Measurements from ENCODE around the gene YAF2. TPM values are rescaled to one million over a fixed set of nuclear protein-coding genes. Genes with fewer than 3 reads are reported as not detected.
"Not testable (repeated sequence)": the region's sequence is repeated elsewhere in the genome, so short reads cannot be mapped to it uniquely, and the experiment has no call there.

Gene YAF2
- total RNA-seq, 1 donor: 74.3 TPM

- H3K27me3 ChIP-seq (ENCODE audit: insufficient read depth, low read length); H3K4me1 ChIP-seq (ENCODE audit: insufficient read depth, low read length); H3K4me3 ChIP-seq (ENCODE audit: low read length); H3K9me3 ChIP-seq (ENCODE audit: low read depth, low read length): not testable (repeated sequence)
Measured at GRCh38 chr12:42227525-42227924, 10.5 kb downstream of the YAF2 start.

GRCh38 chr12:42224501-42224900, 13.5 kb downstream of the YAF2 start:
- not testable (repeated sequence) for H3K9me3 ChIP-seq (ENCODE audit: low read depth, low read length); H3K4me3 ChIP-seq (ENCODE audit: low read length); H3K27me3 ChIP-seq (ENCODE audit: insufficient read depth, low read length); H3K4me1 ChIP-seq (ENCODE audit: insufficient read depth, low read length)

GRCh38 chr12:42222724-42223123, 15.3 kb downstream of the YAF2 start:
- Histone ChIP-seq H3K9me3 (ENCODE audit: low read depth, low read length) (no peaks in the 10 kb centered on the region), H3K27me3 (ENCODE audit: insufficient read depth, low read length) (no peaks in the 10 kb centered on the region), H3K4me3 (ENCODE audit: low read length) (no peak overlapping the region)

DNA sequence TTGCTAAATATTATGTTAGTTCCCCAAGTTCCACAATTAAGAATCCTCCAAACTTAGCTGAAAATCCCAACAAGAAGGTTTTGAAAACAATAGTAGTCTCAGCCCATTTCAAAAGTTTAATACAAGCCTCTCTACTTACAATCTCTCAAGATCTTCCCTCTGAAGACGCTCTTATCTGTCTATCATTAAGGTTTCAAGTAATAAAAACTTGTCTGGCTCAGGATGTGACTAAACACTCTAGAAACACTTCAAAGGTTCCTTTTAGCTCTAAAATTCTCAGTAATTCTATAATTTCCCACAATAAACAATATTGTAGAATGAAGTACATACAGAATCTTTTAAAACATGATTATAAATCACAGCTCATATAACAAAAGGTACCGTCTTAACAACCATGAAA, 16.3 kb downstream of the YAF2 start:
- Histone ChIP-seq H3K27me3 (ENCODE audit: insufficient read depth, low read length) (no peaks in the 10 kb centered on the region), H3K9me3 (ENCODE audit: low read depth, low read length) (no peaks in the 10 kb centered on the region), H3K4me1 (ENCODE audit: insufficient read depth, low read length) (peaks cover 16% of the 10 kb centered on the region), H3K4me3 (ENCODE audit: low read length) (no peak overlapping the region)

More at GRCh38 chr12:42222724-42223123, 15.3 kb downstream of the YAF2 start:
- peaks cover 16% of the 10 kb centered on the region for H3K4me1 ChIP-seq (ENCODE audit: insufficient read depth, low read length)

DNA sequence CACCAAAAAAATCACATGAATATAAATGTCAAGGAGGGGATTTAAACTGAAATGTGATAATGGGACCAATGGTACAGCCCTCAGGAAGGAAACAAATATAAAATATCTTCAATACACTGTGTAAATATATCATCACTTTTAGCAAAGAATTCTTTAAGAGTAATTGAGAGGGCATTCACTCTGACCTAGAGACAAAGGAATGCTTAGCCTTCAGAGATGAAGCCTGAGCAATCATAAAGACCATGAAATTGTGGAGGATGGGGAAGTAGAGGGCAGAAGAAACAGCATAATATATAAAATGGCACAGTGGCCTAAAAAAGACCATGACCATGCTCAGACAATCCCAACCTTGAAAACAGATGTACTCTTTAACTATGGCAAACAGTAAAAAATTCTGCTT, 20.4 kb downstream of the YAF2 start:
- Histone ChIP-seq H3K4me3 (ENCODE audit: low read length) (no peak overlapping the region), H3K4me1 (ENCODE audit: insufficient read depth, low read length) (peaks cover 20% of the 10 kb centered on the region), H3K27me3 (ENCODE audit: insufficient read depth, low read length) (no peaks in the 10 kb centered on the region), H3K9me3 (ENCODE audit: low read depth, low read length) (no peaks in the 10 kb centered on the region)

DNA sequence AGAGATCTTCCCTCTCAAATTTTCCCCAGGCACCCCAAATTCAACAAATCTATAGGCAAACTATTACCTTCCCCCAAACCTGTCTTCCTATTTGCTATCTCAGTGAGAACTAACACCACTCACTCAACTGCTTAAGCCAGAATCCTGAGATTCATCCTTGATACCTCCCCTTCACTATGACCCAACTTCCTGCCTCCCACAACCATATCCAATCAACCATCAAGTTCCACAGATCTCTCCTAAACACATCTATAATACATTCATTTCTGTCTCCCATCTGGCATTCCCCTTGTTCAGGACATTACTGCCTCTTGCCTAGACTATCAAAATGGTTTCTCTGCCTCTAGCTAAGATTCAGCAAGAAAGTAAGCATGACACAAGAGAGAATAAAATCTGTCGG, 21.3 kb downstream of the YAF2 start:
- no peak overlapping the region for H3K4me3 ChIP-seq (ENCODE audit: low read length)
- no peaks in the 10 kb centered on the region for H3K27me3 ChIP-seq (ENCODE audit: insufficient read depth, low read length)
- peaks cover 19% of the 10 kb centered on the region for H3K4me1 ChIP-seq (ENCODE audit: insufficient read depth, low read length)
- H3K9me3 ChIP-seq (ENCODE audit: low read depth, low read length): no peaks in the 10 kb centered on the region

DNA sequence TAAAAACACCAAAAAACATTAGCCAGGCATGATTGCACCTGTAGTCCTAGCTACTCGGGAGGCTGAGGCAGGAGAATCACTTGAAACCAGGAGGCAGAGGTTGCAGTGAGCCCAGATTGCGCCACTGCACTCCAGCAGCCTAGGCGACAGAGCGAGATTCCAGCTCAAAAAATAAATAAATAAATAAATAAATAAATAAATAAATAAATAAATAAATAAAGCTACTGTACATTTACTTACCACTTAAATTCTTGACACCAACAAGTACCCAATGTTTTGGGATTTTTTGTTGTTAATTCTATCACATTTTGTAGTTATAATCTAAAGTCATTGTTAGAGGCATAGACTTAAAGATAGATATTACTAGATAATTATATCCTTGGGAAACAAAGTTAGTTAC, 22.3 kb downstream of the YAF2 start:
- H3K27me3 ChIP-seq (ENCODE audit: insufficient read depth, low read length); H3K9me3 ChIP-seq (ENCODE audit: low read depth, low read length); H3K4me3 ChIP-seq (ENCODE audit: low read length): not testable (repeated sequence)
- H3K4me1 ChIP-seq (ENCODE audit: insufficient read depth, low read length): peaks cover 12% of the 10 kb centered on the region

- Histone ChIP-seq H3K4me3 (ENCODE audit: low read length) (no peak overlapping the region), H3K27me3 (ENCODE audit: insufficient read depth, low read length) (no peaks in the 10 kb centered on the region), H3K4me1 (ENCODE audit: insufficient read depth, low read length) (peaks cover 5% of the 10 kb centered on the region), H3K9me3 (ENCODE audit: low read depth, low read length) (no peaks in the 10 kb centered on the region)
Measured at GRCh38 chr12:42213954-42214426, 24.1 kb downstream of the YAF2 start.

DNA sequence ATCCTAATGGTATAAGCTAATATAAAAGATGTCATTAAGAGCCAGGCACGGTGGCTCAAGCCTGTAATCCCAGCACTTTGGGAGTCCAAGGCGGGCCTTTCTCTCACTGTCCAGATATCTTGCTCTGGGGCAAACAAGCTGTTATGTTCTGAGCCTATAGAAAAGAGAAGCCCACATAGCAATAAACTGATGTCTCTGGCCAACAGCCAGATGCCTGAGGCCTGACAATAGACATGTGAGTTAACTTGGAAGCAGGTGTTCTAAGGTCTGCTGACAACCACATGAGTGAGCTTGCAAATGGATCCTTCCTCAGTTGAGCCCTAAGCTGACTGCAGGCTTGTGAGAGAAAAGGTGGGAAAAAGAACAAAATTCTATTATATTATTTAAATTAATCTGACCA, 25.0 kb downstream of the YAF2 start:
- H3K27me3 ChIP-seq (ENCODE audit: insufficient read depth, low read length): no peaks in the 10 kb centered on the region
- H3K9me3 ChIP-seq (ENCODE audit: low read depth, low read length): no peaks in the 10 kb centered on the region
- H3K4me1 ChIP-seq (ENCODE audit: insufficient read depth, low read length): peaks cover 4% of the 10 kb centered on the region
- no peak overlapping the region for H3K4me3 ChIP-seq (ENCODE audit: low read length)

GRCh38 chr12:42208574-42208973, 29.5 kb downstream of the YAF2 start:
- Histone ChIP-seq H3K4me1 (ENCODE audit: insufficient read depth, low read length) (no peaks in the 10 kb centered on the region), H3K4me3 (ENCODE audit: low read length) (no peak overlapping the region), H3K9me3 (ENCODE audit: low read depth, low read length) (no peaks in the 10 kb centered on the region), H3K27me3 (ENCODE audit: insufficient read depth, low read length) (no peaks in the 10 kb centered on the region)

DNA sequence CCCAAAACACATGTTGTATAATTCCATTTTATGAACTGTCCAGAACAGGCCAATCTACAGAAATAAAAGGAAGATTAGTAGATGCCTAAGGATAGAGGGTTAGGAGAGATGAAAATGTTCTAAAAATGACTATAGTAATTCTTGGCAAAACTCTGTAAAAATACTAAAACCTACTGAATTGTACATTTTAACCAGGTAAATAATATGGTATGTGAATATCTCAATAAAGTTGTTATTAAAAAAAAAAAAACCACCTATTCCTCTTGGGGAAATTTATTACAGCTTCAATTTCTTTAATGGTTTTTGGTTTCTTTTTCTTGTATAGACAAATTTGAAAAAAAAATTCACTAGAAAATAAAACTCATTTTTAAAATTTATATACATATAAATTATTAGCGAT, 33.2 kb downstream of the YAF2 start:
- Histone ChIP-seq H3K27me3 (ENCODE audit: insufficient read depth, low read length) (no peaks in the 10 kb centered on the region), H3K4me1 (ENCODE audit: insufficient read depth, low read length) (no peaks in the 10 kb centered on the region), H3K4me3 (ENCODE audit: low read length) (no peak overlapping the region), H3K9me3 (ENCODE audit: low read depth, low read length) (no peaks in the 10 kb centered on the region)

DNA sequence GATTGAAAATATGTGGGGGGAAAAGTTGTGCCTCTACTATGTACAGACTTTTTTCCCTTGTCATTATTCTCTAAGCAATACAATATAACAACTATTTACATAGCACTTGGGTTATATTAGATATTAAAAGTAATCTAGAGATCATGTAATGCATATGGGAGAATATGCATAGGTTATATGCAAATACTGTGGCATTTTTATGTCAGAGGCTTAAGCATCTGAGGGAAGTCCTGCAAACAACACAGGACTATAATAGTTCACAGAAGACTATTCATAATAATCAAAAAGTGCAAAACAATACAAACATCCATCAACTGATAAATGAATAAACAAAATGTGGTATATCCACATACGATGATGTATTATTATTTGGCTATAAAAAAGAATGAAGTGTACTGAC, 33.7 kb downstream of the YAF2 start:
- no peaks in the 10 kb centered on the region for H3K9me3 ChIP-seq (ENCODE audit: low read depth, low read length)
- H3K4me1 ChIP-seq (ENCODE audit: insufficient read depth, low read length): no peaks in the 10 kb centered on the region
- H3K27me3 ChIP-seq (ENCODE audit: insufficient read depth, low read length): no peaks in the 10 kb centered on the region
- H3K4me3 ChIP-seq (ENCODE audit: low read length): no peak overlapping the region

- Histone ChIP-seq H3K4me3 (ENCODE audit: low read length) (no peak overlapping the region), H3K27me3 (ENCODE audit: insufficient read depth, low read length) (no peaks in the 10 kb centered on the region), H3K9me3 (ENCODE audit: low read depth, low read length) (no peaks in the 10 kb centered on the region), H3K4me1 (ENCODE audit: insufficient read depth, low read length) (no peaks in the 10 kb centered on the region)
Measured at GRCh38 chr12:42201063-42201462, 37.0 kb downstream of the YAF2 start.

- Histone ChIP-seq H3K9me3 (ENCODE audit: low read depth, low read length) (no peaks in the 10 kb centered on the region), H3K27me3 (ENCODE audit: insufficient read depth, low read length) (no peaks in the 10 kb centered on the region), H3K4me3 (ENCODE audit: low read length) (no peak overlapping the region), H3K4me1 (ENCODE audit: insufficient read depth, low read length) (no peaks in the 10 kb centered on the region)
Measured at GRCh38 chr12:42199007-42199406, 39.0 kb downstream of the YAF2 start.

DNA sequence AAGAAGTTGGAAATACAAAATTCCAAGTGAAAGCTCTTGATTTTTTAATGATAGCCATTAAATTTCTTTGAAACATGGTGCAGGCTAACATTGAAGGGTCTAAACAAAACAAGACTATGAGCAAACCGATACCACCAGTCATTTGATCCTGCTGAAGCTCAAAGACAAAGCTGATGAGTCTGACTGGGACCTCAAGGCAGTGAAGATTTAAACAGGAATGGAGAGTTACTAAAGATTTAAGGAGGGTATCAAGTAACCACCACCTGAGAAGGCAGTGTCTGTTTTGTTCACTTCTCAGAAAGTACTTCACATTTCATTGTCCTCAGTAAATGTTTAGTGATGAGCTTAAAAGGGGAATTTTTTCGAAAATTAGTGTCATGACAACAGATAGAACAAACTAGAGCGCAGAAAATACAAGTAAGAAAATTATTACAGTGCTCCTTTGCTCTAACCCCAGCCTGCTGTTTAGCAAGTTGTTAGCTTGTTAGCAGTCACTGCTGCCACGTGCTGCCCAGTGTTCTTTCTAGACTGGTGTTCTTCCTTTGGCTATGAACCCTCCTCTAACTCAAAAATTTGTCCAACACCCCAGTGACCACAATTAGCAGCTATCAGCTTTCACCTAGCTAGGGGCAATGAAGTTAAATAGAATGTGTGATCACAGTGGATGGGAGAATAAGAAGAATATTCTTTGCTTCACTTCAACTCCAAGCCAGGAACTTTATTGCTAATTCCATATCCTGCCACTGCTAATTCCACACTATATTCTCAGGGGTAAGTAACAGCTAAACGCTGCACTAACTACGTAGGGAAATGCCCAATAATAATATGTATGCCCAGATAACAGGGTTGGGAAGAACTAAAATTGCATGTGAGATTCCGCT, 41.1 kb downstream of the YAF2 start:
- Histone ChIP-seq H3K27me3 (ENCODE audit: insufficient read depth, low read length) (no peaks in the 10 kb centered on the region), H3K4me3 (ENCODE audit: low read length) (no peak overlapping the region), H3K4me1 (ENCODE audit: insufficient read depth, low read length) (no peaks in the 10 kb centered on the region), H3K9me3 (ENCODE audit: low read depth, low read length) (no peaks in the 10 kb centered on the region)

- no peak overlapping the region for H3K4me3 ChIP-seq (ENCODE audit: low read length)
- no peaks in the 10 kb centered on the region for H3K4me1 ChIP-seq (ENCODE audit: insufficient read depth, low read length)
- H3K9me3 ChIP-seq (ENCODE audit: low read depth, low read length): no peaks in the 10 kb centered on the region
- H3K27me3 ChIP-seq (ENCODE audit: insufficient read depth, low read length): no peaks in the 10 kb centered on the region
Measured at GRCh38 chr12:42192686-42193085, 45.4 kb downstream of the YAF2 start.
